Lung (tissue), 16 donors: ENCODE data around the gene DUOXA1. TPM values are rescaled to one million over a fixed set of nuclear protein-coding genes. Genes with fewer than 3 reads are reported as not detected.

Experiments
- ATAC-seq: fragments of 200-7000 bp; cut with Tn5 transposase; one replicate; pipeline ENCODE4 v1.9.1; 2020; ENCODE audit warnings: moderate number of reproducible peaks; ENCODE audit not compliant: insufficient read depth, low FRiP score
- DNase-seq, 3 donors: peaks; one replicate each; pipeline ENCODE4 v3.0.0-alpha.2; 2013 to 2017
- H3K27ac ChIP-seq, 2 donors: one replicate each; pipeline ENCODE4 v1.5.1; 2013; ENCODE audit warnings: mild to moderate bottlenecking in 2 of 2, moderate library complexity in 2 of 2, control low read depth in 1 of 2, inconsistent platforms in 1 of 2, low read depth in 1 of 2, low read length in 1 of 2
- H3K27me3 ChIP-seq, 3 donors: one replicate each; pipeline ENCODE4 v1.5.1; 2013; ENCODE audit warnings: low read length in 2 of 3; ENCODE audit not compliant: control insufficient read depth in 3 of 3, insufficient read depth in 3 of 3
- H3K36me3 ChIP-seq, 4 donors: one replicate each; pipeline ENCODE4 v1.5.1; 2013; ENCODE audit warnings: low read length in 4 of 4, mild to moderate bottlenecking in 1 of 4, moderate library complexity in 1 of 4; ENCODE audit not compliant: control insufficient read depth in 4 of 4, insufficient read depth in 4 of 4
- H3K4me1 ChIP-seq, 5 donors: one replicate each; pipeline ENCODE4 v1.5.1; 2013; ENCODE audit warnings: low read length in 5 of 5, mild to moderate bottlenecking in 2 of 5, moderate library complexity in 1 of 5; ENCODE audit not compliant: control insufficient read depth in 5 of 5, insufficient read depth in 5 of 5
- H3K4me3 ChIP-seq: one replicate; pipeline ENCODE4 v1.5.1; 2013; ENCODE audit warnings: mild to moderate bottlenecking, control low read depth, moderate library complexity
- H3K9ac ChIP-seq, 2 donors: one replicate each; pipeline ENCODE4 v1.5.1; 2013; ENCODE audit warnings: low read length in 2 of 2, control low read depth in 1 of 2; ENCODE audit not compliant: insufficient read depth in 1 of 2
- H3K9me3 ChIP-seq, 4 donors: one replicate each; pipeline ENCODE4 v1.5.1; 2013; ENCODE audit warnings: low read length in 3 of 4, mild to moderate bottlenecking in 1 of 4, moderate library complexity in 1 of 4; ENCODE audit not compliant: control insufficient read depth in 4 of 4, insufficient read depth in 3 of 4
- WGBS, 2 donors: extraction: QIAGEN DNeasy Blood & Tissue Kit; methylation state at CpG; one replicate each; pipeline ENCODE4 v1.1.7; 2013; 5-methylcytosine and 5-hydroxymethylcytosine counted together
- long read RNA-seq, 5 donors: transcript quantifications; one replicate each; lab custom pipeline, GENCODE V29; 2026
- polyA plus RNA-seq, 2 donors: library from polyadenylated mRNA; stranded (reverse); fragments of 200-250 nt; gene quantifications; one replicate each; pipeline ENCODE4 v1.2.1, GENCODE V29; 2013
- total RNA-seq, 2 donors: library from RNA; depleted of rRNA in 1 of 2; stranded (reverse); fragments of >200 nt in 1 of 2; gene quantifications; one replicate each; pipeline ENCODE4 v1.2.1, GENCODE V29; 2014 to 2021
- TF ChIP-seq, protein P1 (sequence below): IDR thresholded peaks from 2 replicates; pipeline ENCODE4 v1.5.1; 2012; ENCODE audit warnings: mild to moderate bottlenecking; ENCODE audit errors: control extremely low read depth, extremely low read depth
- donor health status: control.
- donor health status: control.
- donor health status: Bipolar disorder and iron deficiency.
- donor health status: healthy.
- donor health status: DM: yes; HTN: yes; CAD: no.

DUOXA1 gene, protein sequence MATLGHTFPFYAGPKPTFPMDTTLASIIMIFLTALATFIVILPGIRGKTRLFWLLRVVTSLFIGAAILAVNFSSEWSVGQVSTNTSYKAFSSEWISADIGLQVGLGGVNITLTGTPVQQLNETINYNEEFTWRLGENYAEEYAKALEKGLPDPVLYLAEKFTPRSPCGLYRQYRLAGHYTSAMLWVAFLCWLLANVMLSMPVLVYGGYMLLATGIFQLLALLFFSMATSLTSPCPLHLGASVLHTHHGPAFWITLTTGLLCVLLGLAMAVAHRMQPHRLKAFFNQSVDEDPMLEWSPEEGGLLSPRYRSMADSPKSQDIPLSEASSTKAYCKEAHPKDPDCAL
- total RNA-seq = 100 to 1,000 TPM in 1 of 2 donors, 10 to 100 TPM in 1; 42.6 to 203 TPM
- 100 to 1,000 TPM in 1 of 2 donors, 10 to 100 TPM in 1; 86.8 to 129 TPM for polyA plus RNA-seq
- long read RNA-seq, donor 1 = 0 reads
- long read RNA-seq, donor 2 = 0 reads
- long read RNA-seq, donor 3 = 0 reads
- long read RNA-seq, donor 4 = 0 reads
- long read RNA-seq, donor 5 = 0 reads

DNA sequence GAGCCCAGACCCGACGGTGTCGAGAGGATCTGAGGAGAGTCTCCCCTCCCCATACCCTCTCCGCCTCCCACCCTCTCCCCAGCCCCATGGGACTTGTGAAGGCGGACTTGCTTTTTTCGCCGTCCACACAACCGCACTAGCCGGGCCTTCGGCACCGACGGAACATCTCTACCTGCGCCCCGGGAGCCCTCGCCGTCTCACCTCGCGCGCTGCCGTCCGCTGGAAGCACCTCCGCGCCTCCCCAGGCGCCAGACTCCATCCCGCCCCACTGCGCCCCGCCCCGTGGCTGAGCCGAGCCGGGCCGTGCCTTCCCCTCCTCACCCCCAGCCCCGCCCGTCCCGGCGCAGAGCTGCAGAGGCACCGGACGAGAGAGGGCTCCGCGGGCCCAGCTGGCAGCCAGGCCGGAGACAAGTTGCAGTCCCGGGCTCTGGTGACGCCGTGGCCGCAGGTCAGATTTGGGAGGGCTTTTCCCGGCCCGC lies at the start of gene DUOXA1, which contains the start of gene DUOX1:
Gene DUOXA1 (minus strand): TSS at position 229 of the 479 bp plus-strand sequence. CDS start 6,865 bp downstream, outside the sequence.
Gene DUOX1 (plus strand): TSS at position 344 of the 479 bp plus-strand sequence. CDS start 1,973 bp downstream, outside the sequence.
- TF ChIP-seq, protein P1, sequence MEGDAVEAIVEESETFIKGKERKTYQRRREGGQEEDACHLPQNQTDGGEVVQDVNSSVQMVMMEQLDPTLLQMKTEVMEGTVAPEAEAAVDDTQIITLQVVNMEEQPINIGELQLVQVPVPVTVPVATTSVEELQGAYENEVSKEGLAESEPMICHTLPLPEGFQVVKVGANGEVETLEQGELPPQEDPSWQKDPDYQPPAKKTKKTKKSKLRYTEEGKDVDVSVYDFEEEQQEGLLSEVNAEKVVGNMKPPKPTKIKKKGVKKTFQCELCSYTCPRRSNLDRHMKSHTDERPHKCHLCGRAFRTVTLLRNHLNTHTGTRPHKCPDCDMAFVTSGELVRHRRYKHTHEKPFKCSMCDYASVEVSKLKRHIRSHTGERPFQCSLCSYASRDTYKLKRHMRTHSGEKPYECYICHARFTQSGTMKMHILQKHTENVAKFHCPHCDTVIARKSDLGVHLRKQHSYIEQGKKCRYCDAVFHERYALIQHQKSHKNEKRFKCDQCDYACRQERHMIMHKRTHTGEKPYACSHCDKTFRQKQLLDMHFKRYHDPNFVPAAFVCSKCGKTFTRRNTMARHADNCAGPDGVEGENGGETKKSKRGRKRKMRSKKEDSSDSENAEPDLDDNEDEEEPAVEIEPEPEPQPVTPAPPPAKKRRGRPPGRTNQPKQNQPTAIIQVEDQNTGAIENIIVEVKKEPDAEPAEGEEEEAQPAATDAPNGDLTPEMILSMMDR = no peak
- Histone ChIP-seq H3K9ac (no peak within 1 kb of the TSS), H3K4me1 (peaks cover 0 to 12% (median 0%) of the 10 kb centered on the region in 5 donors), H3K9me3 (no peaks in the 10 kb centered on the region), H3K36me3 (no peaks in the 10 kb centered on the region), H3K4me3 (peak within 1 kb of the TSS; percentile 58), H3K27ac (peak within 1 kb of the TSS in 1 of 2 donors; percentile 76), H3K27me3 (peaks cover 0 to 67% (median 66%) of the 10 kb centered on the region in 3 donors)
- ATAC-seq (peak; percentile 76), DNase-seq (peak in 2 of 3 donors; percentile 29 to 32)
- WGBS, 2 donors = 2 to 3% methylated on average over 43 to 46 of the region's 46 CpGs

DNA sequence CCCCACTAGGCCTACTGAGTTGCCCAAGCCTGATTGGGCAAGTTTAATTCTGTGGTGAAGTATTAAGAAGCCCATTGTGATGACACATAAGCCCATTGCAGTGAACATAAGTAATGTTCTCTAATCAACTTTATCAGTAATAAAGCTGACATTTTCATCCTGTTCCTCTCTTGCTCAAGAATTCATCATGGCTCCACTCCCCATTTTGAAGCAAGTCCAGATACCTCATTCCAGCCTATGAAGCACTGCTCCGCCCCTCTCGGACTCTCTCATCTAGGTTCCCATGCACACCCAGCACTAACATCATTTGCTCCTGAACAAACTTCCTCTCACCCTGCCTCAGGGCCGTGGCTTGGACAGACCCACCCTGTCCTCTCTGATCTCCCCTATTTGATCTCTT lies 47.6 kb upstream of the DUOXA1 start:
- H3K36me3 ChIP-seq = peaks cover 0 to 5% (median 4%) of the 10 kb centered on the region in 4 donors
- DNase-seq = no peak
- peaks cover 0 to 2% (median 0%) of the 10 kb centered on the region in 4 donors for H3K9me3 ChIP-seq
- no peak for ATAC-seq
- 90 to 92% methylated on average over 3 of the region's 3 CpGs for WGBS, 2 donors
- H3K4me1 ChIP-seq = peaks cover 0 to 8% (median 3%) of the 10 kb centered on the region in 5 donors
- no peak overlapping the region for H3K9ac ChIP-seq
- H3K27me3 ChIP-seq = no peaks in the 10 kb centered on the region
- H3K4me3 ChIP-seq = no peak overlapping the region
- TF ChIP-seq, protein P1 = no peak
- H3K27ac ChIP-seq = no peak overlapping the region

DNA sequence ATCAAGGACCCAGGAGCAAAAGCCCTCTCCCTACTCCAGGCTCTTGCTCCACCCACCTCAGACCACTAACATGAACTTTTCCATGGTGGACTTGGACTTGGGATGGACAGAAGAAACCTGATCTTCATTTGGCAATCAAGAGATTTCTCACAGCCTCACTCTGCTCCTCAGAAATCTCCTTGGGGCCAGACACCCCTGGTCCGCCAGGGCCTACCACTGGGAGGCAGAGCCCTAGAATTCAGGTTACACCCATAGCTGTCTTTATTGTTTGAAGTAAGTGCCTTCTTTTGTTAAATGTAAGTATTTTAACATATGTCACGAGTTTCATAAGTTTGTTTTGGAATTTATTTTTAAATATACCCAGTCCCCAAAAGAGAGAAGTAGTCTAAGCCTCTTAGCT lies 44.9 kb upstream of the DUOXA1 start:
- ATAC-seq = no peak
- H3K9ac ChIP-seq = no peak overlapping the region
- H3K27ac ChIP-seq = no peak overlapping the region

More for the DNA sequence above, 44.9 kb upstream of the DUOXA1 start:
- H3K4me1 ChIP-seq = peaks cover 0 to 8% (median 0%) of the 10 kb centered on the region in 5 donors
- TF ChIP-seq, protein P1 = no peak
- no peak for DNase-seq
- H3K27me3 ChIP-seq = no peaks in the 10 kb centered on the region
- H3K36me3 ChIP-seq = peaks cover 0 to 7% (median 6%) of the 10 kb centered on the region in 4 donors
- no peak overlapping the region for H3K4me3 ChIP-seq
- 90% methylated on average over 2 of the region's 2 CpGs for WGBS, 2 donors
- peaks cover 0 to 1% (median 0%) of the 10 kb centered on the region in 4 donors for H3K9me3 ChIP-seq
